NCI-H2227 treated with DMSO at 0.1 percent for 48 hours (cell line): ENCODE measurements around the gene DUSP6.

Experiments used
- DNase-seq: peaks from one replicate; lab custom pipeline; 2025; lab: John Stamatoyannopoulos, UW

Gene DUSP6, protein sequence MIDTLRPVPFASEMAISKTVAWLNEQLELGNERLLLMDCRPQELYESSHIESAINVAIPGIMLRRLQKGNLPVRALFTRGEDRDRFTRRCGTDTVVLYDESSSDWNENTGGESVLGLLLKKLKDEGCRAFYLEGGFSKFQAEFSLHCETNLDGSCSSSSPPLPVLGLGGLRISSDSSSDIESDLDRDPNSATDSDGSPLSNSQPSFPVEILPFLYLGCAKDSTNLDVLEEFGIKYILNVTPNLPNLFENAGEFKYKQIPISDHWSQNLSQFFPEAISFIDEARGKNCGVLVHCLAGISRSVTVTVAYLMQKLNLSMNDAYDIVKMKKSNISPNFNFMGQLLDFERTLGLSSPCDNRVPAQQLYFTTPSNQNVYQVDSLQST

DNA sequence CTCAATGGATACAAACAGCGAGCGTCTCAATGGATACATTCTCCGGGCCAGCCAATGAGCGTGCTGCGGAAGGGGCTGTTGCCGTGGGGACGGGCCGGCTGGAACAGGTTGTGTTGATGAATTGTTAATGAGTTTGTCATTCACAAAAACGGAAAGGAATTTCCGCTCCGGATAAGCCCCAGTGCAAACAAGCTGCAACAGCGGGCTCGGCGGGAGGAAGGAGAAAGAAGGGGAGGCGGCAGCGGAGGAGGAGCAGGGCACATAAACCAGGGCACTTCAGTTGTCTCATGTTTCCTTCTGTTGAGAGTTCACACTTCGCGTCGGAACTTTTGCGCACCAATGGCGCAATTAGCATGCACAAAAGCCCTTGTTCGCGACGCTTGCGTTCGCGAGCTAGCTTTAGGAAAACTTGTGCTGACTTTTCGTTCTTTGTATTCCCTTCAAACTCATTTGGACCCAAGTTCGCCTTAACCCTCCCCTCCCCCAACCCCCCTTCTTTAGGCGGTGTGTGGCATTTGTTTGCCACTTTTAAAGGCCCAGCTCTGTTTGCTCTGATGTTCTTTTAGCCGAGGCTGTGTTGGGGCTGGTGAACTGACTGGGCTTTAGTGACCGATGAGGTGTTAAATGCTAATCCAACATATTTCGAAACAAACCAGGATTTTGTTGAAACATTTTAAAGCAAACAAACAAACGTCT, at the start of gene DUSP6:
Gene DUSP6 (minus strand): TSS at position 10 of the 696 bp plus-strand sequence. CDS start 462 bp downstream, outside the sequence.
- peak; percentile 92 for DNase-seq

DNA sequence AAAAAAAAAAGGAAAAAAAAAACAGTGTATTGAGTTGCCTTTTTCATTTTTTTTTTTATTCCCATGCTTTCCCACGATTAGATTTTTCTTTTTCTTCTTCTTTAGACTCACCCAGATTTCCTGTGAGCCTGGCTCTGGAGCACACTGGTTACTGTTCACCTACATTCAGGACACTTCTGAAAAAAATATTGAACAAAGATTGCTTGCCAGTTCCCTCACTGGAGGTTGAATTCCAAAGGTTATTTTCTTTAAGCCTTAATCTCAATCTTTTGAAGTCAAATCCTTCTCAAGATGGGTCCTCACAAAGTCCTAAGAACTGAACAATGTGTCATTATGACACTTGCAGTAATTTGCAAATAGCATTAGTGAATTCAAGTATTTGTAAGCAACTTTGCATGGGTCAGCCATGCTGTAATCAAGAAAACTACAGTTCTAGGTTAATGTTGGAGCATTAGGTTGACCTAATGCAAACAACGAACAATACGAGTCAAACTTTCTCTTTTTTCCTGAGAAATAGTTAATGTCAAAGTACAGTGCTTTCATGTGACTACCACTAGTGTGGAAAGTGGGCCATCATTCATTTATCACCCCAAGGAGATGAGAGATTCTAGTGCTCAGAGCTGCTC, 49.2 kb upstream of the DUSP6 start:
- no peak for DNase-seq

DNA sequence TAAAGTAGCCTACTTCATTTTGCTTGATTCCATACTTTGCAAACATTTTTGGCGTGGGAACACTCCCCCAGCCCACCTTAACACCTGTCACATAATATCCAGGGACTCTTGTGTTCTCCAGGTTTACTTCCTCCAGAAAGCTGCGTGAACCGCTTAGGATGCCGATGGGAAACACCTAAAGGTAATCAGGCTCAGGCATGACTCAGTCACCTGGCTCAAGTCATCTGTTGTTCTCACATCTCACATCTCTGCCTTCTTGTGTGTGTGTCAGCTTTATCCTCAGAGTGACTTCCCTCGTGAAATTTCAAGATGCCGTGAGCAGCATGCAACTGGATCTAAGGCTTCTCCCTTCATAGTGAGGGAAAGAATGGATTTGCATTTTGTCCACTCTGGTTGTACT, 48.1 kb upstream of the DUSP6 start:
- DNase-seq: no peak

DNA sequence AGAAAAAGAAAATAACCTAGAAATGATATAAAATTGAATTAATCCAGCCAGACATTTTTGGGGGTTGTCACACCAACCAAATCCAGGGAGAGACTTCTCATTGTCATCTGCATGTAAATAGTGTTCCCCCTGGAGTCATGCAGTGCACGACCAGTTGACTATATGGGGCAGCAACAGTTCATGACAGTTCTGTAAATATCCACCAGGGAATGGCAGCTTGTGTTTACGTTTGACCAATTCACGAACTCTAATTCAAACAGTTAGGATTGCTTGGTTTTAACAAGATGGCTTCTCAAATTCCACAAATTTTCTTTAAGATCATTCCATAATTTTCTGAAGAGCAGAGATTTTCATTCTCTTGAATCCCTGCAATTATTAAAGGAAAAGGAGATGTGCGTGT, 43.4 kb upstream of the DUSP6 start:
- DNase-seq: no peak

DNA sequence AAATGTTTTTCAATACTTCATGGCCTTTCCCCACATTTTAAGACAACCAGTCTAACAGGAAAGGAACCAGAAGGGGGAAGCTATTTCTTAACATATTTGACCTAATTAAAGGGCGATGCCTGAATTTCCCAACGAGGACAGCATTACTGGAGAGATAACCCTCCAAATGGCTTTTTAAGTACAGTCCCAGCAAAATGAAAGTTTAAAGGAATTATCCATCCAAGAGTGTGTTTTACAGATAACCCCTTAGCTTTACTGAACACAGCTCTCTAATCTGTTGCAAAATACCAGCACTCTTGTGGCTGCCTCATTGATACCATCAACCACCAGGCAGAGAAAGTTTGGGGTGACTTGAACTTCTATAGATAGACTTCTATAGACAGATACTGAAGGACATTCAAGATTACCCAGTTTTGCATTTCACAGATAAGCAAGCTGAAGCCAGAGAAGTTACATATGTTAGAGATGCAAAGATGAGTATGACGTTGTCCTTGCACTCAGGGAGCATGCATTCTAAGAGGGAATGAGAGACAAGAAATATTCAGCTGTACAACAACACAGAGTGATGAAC, 41.3 kb upstream of the DUSP6 start:
- no peak for DNase-seq

DNA sequence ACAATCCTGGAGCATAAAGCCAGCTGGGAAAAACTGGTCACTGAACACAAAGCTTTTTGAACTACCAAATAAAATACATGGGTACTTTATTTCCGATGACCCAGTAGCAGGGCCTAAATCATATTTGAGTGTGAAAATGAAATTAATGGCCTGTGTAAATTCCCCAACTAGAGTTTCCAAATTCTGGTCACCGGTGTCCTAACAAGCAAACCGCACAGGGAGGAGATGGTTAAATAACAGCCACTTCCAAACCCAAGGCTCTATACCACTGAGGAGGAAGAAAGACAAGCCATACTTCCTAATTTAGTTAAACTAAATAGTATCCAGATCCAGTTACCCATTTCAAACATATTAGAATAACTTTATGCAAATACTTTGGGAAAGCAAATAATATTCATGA, 40.1 kb upstream of the DUSP6 start:
- no peak for DNase-seq

DNA sequence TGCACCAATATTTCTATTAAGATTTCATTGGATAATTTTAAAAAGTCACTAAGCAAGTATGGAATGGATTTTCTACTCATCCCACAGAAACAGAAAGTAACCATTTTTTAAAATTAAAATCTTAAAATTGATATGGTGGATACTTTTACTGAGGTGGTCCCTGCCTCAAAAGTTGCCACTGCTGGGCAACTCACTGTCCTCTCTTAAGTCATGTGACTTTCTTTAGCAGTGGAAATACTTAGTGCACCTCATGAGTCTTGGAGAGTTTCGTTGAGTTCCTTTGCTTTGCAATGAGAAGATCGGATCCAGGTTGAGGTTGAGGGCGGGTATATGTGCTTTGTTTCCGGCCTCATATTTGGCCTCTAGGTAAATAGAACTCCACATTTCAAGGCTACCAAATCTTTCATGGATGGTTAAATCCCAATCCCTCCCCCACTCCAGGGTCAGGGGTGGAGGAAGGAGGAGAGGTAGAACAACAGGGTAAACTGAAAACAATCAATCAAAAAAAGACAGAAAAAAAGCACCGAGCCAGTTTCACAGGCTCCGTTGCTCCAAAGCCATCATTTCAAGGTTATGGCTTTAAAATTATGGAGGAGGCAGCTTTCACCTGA, 39.5 kb upstream of the DUSP6 start:
- peak; percentile 72 for DNase-seq

DNA sequence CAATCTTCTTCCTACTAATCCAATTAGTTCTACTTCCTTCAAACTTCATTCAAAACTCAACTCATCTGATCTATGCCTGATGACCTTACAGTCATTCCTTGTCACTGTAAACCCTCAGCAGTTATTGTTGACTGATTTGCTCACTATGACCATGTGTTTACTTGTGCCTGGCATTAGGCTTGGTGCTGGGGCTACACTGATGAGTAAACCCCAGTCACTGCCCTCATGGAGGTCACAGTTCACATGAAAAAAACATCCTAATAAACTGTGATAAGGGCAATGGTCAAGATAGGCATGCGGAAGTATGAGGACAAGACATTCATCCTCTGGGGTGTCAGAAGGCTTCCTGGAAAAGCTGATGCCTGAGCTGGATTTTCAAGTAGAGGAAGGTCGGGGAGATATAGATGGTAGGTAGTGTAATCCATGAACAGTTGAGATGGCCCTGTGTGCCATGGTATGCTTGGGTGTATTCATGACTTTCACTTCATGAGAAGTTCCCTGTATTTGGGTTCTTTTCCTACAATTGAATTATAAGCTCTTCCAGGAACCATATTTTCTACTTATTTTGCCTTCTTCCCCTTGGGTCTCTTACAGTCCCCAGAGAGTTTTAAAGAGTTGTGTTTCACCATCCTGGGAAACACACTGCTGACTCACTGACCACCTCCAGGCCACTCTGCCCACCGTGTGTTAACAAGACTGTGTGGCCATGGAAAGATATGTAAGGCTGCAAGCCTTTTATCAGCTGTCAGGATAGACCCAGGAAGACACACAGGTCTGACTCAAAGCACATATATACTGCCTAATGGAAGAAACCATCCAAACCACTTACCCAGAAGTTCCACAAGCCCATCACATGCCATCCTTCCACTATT, 38.7 kb upstream of the DUSP6 start:
- no peak for DNase-seq

DNA sequence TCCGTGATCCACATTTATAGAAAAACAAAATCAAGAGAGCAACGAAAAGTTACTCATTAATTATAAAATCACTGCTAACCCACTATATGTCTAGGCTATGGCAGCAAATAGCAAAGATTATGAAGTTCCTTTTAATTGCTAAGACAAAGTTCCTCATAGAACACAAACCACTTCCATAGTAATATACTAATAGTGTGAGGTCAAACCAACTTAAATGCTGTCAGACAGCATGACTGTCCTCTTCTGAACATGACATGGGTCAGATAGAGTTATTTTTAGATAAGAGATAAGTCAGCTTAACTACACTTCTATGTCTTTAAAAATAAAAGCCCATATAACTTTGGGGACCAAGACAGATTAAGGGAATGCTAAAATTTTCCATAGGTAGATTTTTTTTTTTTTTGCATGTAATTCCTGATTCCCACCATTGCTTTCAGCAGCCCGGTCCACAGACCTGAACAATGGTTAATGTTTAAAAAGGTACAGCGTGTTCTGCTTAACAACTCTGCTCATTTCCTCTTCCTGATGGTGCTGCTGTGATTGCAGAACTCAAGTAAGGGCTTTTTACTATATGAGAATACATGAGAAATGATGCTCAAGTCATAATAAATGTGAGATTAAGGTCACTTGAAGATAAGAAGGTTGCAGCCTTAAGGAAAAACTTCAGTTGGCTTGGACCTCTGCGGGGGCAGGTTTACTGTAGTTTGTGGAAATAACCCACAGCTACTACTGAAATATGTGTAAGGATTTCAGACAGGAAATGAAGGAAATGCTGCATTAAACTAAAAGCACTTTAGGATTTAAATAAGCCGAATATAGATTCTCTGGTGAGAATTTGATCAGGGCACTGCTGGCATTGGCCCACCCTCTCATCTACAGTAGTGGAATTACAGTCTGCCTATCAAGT, 37.7 kb upstream of the DUSP6 start:
- DNase-seq: no peak

DNA sequence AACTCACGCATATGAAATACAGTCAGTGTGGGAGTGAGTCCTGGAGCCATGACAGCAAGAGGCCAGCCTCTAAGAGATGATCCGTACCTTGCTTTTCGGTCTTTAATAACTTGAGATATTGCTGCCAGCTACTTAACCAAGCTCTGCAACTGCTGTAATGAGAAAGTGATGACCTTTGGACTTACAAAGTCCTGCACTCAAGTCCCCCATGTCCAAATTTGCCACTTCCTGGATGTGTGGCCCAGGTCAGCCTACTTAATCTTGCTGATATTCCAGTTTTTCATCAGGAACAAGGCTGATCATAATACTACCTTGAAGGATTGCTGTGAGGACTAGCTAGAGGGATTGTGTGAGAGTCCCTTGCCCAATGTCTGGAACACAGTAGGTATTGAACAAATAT, 33.8 kb upstream of the DUSP6 start:
- DNase-seq: no peak

DNA sequence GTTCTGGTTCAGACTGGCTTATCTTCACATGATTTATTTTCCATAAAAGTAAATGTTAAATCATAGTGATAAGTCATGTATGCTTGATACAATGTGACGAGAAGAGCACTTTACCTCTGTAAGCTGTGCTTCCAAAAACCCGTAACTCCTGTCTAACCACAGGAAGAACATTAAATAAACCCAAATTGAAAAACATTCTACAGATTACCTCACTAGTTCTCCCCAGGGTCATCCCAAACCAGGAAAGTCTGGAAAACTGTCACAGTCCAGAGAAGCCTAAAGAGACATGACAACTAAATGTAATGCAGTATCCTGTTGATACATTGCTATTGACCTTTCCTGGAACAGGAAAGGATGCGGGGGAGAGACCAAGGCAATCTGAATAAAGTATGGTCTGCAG, 32.5 kb upstream of the DUSP6 start:
- no peak for DNase-seq

DNA sequence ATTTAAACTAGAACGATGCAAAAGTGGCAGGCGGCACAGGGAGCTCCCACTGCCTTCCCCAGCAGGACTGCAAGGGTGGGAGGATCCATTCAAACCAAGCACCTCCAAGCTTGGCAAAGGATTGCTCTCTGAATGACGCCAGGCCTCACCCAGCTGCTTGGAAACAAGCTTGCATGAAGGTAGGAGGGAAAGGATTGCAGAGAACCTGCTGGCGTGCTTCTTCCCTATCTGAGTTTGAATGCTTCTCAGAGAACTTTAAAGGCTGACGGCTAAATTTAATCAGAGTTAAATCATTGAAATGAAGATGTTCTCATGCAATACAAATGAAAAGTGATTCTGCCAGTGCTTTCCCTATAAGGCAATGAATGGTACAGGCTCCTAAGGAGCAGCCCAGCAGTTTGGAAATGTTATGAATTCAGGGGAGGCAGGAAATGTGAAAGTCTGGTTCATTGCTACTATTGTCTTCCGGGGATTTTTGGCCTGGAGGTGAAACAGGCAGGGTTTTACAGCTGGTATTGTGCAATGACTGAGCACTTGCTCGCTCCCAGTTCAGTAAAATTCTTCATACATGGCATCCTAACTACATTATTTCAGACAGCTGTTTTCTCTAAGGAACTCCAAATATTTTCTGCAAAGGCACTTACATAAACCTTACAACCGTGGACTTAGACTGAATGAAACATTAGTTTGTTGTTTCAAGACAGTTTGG, 31.9 kb upstream of the DUSP6 start:
- peak; percentile 14 for DNase-seq

DNA sequence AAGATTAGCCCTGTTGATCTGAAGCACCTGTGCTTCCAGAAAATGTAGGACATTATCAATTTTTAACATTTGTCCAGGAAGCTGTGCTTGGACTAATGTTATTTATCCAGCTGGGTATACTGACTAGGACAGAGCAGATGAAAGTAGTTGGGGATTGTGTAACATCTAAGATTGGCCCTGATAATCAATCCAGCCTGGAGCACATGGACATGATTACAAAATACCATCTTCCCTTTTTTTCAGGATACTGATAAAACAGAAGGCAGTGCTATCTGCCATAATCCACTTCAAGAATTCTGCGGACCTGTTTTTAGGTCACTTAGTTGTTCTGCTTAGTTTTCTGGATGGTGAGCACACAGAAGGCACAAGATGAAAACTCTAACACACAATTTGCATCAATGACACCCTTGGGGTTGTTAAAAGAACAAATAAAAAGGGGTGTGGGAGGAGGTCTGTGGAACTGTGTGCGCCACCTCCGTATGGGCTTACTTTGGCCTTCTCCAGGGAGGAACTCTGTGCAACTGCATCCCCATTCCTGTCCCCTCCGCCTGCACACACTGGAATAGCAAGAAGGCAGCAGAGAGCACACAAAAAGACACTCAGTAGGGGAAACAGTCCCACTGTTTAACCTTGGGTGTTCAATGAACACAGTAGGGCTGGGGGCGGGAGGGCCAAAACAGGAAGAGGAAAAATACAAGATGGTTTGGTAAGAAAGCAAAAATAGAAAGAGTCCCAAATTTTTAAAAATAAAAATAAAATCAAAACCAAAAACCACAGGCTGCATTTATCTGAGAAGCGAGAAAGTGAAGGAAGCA, 31.1 kb upstream of the DUSP6 start:
- DNase-seq: no peak

DNA sequence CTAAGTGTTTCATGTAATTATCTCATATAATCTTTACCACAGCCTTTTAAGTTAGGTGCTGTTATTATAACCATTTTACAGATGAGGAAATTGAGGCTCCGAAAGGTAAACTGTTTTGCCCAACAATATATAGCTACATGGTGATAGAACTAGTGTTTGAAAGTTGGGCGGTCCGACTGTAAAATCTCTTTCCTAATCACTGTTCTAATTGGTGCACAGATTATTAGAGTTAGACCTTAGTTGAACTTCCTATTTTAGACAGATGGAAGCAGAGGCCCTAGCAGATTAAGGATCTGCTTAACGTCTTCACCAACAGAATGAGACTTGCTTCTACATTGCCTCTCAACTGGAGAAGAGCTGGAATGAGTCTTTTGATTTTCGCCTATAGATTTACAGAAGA, 30.0 kb upstream of the DUSP6 start:
- DNase-seq: no peak

DNA sequence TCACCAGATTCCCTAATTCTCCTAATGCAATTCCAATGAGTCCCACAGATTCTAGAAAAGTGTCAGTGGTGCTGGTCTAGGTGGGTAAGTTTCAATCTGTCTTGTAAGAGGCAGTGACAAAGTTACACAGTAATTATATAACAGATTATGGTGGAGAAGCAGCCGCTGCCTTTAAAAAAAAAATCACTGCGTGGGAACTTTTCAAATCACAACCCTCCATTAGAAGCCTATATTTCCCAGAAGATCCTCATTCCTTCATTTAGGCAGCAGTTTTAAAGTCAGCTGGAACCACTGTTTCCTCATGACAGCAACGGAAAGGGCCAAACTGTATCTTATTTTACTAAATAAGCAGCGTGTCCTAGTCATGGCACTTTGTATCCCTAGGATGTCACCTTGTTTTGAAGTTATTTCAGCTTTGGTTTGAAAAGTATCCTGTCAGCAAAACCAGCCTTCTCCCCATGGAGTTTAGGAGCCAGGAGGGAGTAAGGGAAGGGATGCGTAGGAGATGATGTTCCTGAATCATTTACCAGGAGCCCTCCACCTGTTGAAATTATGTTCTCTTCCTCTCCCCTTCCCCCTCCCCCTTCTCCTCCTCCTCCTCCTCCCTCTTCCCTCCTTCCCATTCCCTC, 27.7 kb upstream of the DUSP6 start:
- no peak for DNase-seq

DNA sequence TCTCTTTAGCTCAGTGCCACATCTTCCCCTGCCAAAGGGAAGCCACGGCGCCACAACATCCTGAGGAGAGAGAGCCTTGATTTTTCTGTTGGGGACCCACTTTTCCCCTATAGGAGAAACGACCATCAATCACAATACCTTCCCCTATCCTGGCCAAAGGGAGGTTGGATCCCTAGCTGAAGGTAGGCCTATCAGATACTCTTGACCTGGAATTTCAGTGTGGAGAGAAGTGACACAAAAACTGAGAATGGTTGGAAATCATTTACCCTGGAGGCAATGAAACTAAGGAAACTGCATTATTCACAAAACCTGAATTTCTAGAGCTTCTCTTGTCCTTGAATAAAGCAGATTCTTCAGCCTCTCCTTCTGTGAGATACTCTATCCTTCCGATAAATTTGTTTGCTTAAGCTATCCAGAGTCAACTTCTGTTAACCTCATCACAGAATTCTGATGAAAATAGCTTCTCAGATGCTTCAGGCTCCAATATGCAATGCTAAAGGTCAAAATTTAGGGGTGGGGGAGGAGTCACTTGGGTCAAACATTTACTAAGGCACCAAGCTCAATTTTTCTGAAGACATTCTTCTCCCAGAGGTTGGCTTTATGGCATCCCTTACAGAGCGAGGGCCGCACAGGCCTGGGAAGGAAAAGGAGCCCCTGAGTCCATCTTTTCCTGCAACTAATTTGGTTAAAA, 27.0 kb upstream of the DUSP6 start:
- DNase-seq: no peak

DNA sequence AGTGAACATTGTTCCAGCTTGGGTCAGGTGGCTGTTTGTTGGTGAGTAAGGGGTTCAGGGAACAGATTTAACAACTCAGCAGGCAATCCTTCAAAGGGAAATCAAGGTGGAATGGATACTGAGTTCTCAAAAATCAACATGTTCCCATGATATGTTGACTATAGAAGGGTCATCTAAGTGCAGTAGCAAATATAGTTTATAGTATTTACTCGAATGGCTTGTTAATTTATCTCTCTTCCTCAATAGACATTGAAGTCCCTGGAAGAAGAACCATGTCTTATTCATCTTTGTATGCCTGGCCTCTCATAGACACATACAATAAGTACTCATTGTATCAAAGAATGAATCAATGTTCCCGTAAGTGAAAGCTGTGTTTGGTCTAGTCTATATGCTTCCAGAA, 24.5 kb upstream of the DUSP6 start:
- DNase-seq: no peak

DNA sequence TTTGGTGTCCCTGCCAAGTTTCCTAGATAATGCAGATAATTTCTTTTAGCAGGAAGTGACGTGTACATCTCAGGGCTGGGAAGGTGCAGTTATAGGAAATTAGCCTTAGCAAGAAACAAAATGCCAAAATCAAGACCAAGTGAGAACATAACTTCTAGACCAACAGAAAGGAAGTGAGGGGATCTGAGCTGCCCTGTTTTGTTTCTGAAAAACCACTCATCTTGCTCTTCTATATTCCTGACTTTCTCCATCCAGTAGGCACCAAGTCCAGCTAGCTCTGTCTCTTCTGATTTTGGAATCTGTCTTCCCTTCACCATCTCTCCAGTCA, 23.9 kb upstream of the DUSP6 start:
- DNase-seq: no peak
